ENCODE measurements around the gene SRP68. TPM values are rescaled to one million over a fixed set of nuclear protein-coding genes. Genes with fewer than 3 reads are reported as not detected.

SRP68 gene
- total RNA-seq, 1 experiment from 2014 or later: 90.7 TPM

GRCh38 chr17:76033139-76033538 lies 39.2 kb downstream of the SRP68 start (continued):
- TF ChIP-seq ZBTB43 (CRISPR knock-in tag; IDR thresholded peaks at IDR 0.05): no peak
- no peak for TF ChIP-seq MYBL2 (CRISPR knock-in tag; IDR thresholded peaks at IDR 0.05)
- no peak for TF ChIP-seq MLX (CRISPR knock-in tag; IDR thresholded peaks at IDR 0.05)

GRCh38 chr17:76032780-76033108 lies 39.6 kb downstream of the SRP68 start:
- no peak for DNase-seq (ENCODE audit: low spot score)
- no peak for ATAC-seq
- CTCF ChIA-PET: interaction anchor here (0.8 to 5.5 kb wide), 3 partner anchors 12 to 27 kb away, joined by 3 to 42 read pairs (median 3); no protein-coding TSS in a partner anchor
- Mint-ChIP-seq H3K27ac (no peak overlapping the region), H3K4me3 (no peak overlapping the region), H3K9me3 (no peaks in the 10 kb centered on the region), H3K36me3 (no peaks in the 10 kb centered on the region), H3K4me1 (peaks cover 25% of the 10 kb centered on the region), H3K27me3 (ENCODE audit: low read depth) (no peaks in the 10 kb centered on the region)
- POLR2A ChIA-PET: no interaction called here
- TF ChIP-seq NR3C1 (CRISPR knock-in tag; conservative IDR thresholded peaks at IDR 0.05; ENCODE audit: low read depth) (no peak), CREB1 (CRISPR knock-in tag; IDR thresholded peaks at IDR 0.05) (no peak), SMAD4 (CRISPR knock-in tag; IDR thresholded peaks at IDR 0.05) (no peak), NR2C2 (CRISPR knock-in tag; IDR thresholded peaks at IDR 0.05) (no peak), ZNF232 (CRISPR knock-in tag; IDR thresholded peaks at IDR 0.05) (no peak), FOXK1 (CRISPR knock-in tag; IDR thresholded peaks at IDR 0.05) (no peak), ZNF396 (CRISPR knock-in tag; IDR thresholded peaks at IDR 0.05; ENCODE audit: borderline replicate concordance) (no peak), CREM (CRISPR knock-in tag; IDR thresholded peaks at IDR 0.05) (no peak), ZNF532 (CRISPR knock-in tag; IDR thresholded peaks at IDR 0.05; ENCODE audit: borderline replicate concordance) (no peak), TCF7 (CRISPR knock-in tag; IDR thresholded peaks at IDR 0.05; ENCODE audit: low read depth) (no peak), MYBL2 (CRISPR knock-in tag; IDR thresholded peaks at IDR 0.05) (no peak), NR1H2 (CRISPR knock-in tag; IDR thresholded peaks at IDR 0.05) (no peak), ZBTB43 (CRISPR knock-in tag; IDR thresholded peaks at IDR 0.05) (no peak)

- Mint-ChIP-seq H3K27ac (no peak overlapping the region), H3K4me3 (no peak overlapping the region), H3K9me3 (no peaks in the 10 kb centered on the region), H3K36me3 (no peaks in the 10 kb centered on the region), H3K27me3 (ENCODE audit: low read depth) (no peaks in the 10 kb centered on the region), H3K4me1 (peaks cover 29% of the 10 kb centered on the region)
- DNase-seq (ENCODE audit: low spot score): no peak
- ChIA-PET CTCF (interaction anchor here (0.7 to 5.5 kb wide), 4 partner anchors 11 to 27 kb away, joined by 3 to 42 read pairs (median 4); no protein-coding TSS in a partner anchor), POLR2A (no interaction called here)
- 0 out of 2 replicates have a peak, but pooled peaks have one; percentile 20 for TF ChIP-seq SMAD3 (CRISPR knock-in tag; IDR thresholded peaks at IDR 0.05; ENCODE audit: borderline replicate concordance)
- no peak for TF ChIP-seq HMGXB4 (CRISPR knock-in tag; IDR thresholded peaks at IDR 0.05)
- no peak for TF ChIP-seq JAZF1 (CRISPR knock-in tag; IDR thresholded peaks at IDR 0.05)
- TF ChIP-seq SMAD4 (CRISPR knock-in tag; IDR thresholded peaks at IDR 0.05): no peak
- ATAC-seq: no peak
Observed at GRCh38 chr17:76032073-76032779, 40.1 kb downstream of the SRP68 start.
